K562 (cell line): Measurements from ENCODE around the gene NAV2. TPM values are rescaled to one million over a fixed set of nuclear protein-coding genes. Genes with fewer than 3 reads are reported as not detected.

Experiments used
- KAT2B ChIP-seq: IDR thresholded peaks from one replicate; pipeline ENCODE4 v1.6.1; 2012; ENCODE audit warnings: low read depth, mild to moderate bottlenecking, control low read depth, inconsistent platforms, low read length, moderate library complexity
- KAT8 ChIP-seq: fragments of 450-650 bp; IDR thresholded peaks from 2 replicates; pipeline ENCODE4 v1.6.1; 2016; ENCODE audit warnings: low read depth, mild to moderate bottlenecking
- ZBTB40 ChIP-seq, 2 experiments: fragments of 450-650 bp in 1 of 2; sonication (generic) in 1 of 2; formaldehyde crosslinking in 1 of 2; IDR thresholded peaks; 2 replicates each; pipeline versions ENCODE4 v1.7.1 to v1.9.0; 2016 to 2022; ENCODE audit warnings: inconsistent platforms in 1 of 2, mild to moderate bottlenecking in 1 of 2, missing genetic modification reagents in 1 of 2
- polyA plus RNA-seq, 8 experiments: library from polyadenylated mRNA; depleted of rRNA in 4 of 8; stranded (reverse) in 5 of 8; unstranded in 3 of 8; fragments of >200 nt; fragmentation: Nextera tagmentation in 2 of 8; fragmentation: Illumina TruSeq in 1 of 8; extraction: Ambion mirVana in 2 of 8; extraction: Trizol in 1 of 8; gene quantifications; 2 replicates each; pipeline versions ENCODE4 v1.2.1 to v1.2.3, GENCODE V29; 2011 to 2014; ENCODE audit warnings: inconsistent platforms in 1 of 8, missing spikeins in 1 of 8
- total RNA-seq, 7 experiments: library from RNA; depleted of rRNA in 6 of 7; stranded (reverse); fragments of >200 nt in 6 of 7; fragmentation: Illumina TruSeq in 2 of 7; extraction: Trizol in 2 of 7; gene quantifications; 2 replicates each; pipeline versions ENCODE4 v1.2.1 to v1.2.3, GENCODE V29; 2011 to 2021; ENCODE audit warnings: low replicate concordance in 1 of 7

The NAV2 gene
- total and polyA plus RNA-seq, 9 of the 15 experiments (the other 6 are each of a cell fraction or from before 2014, with no cell fraction given) = 0.03 to 0.35 (median 0.05) TPM

- no peak for TF ChIP-seq ZBTB40 (IDR thresholded peaks at IDR 0.05)
- TF ChIP-seq ZBTB40 (CRISPR knock-in tag; IDR thresholded peaks at IDR 0.05) = no peak
- TF ChIP-seq KAT2B = no peak
- no peak for TF ChIP-seq KAT8
Observed at GRCh38 chr11:20011307-20011951, 298.8 kb downstream of the NAV2 start (continued).
